HG03432 (cell line): Measurements from ENCODE around the gene FAM83B.
"Not testable (repeated sequence)": the region's sequence is repeated elsewhere in the genome, so short reads cannot be mapped to it uniquely, and the experiment has no call there.

Experiments used
- ATAC-seq: cut with Tn5 transposase; IDR thresholded peaks from one replicate; pipeline ENCODE4 v1.9.1; 2021; ENCODE audit warnings: mild to moderate bottlenecking, moderate library complexity; ENCODE audit not compliant: unreplicated experiment

The FAM83B gene

DNA sequence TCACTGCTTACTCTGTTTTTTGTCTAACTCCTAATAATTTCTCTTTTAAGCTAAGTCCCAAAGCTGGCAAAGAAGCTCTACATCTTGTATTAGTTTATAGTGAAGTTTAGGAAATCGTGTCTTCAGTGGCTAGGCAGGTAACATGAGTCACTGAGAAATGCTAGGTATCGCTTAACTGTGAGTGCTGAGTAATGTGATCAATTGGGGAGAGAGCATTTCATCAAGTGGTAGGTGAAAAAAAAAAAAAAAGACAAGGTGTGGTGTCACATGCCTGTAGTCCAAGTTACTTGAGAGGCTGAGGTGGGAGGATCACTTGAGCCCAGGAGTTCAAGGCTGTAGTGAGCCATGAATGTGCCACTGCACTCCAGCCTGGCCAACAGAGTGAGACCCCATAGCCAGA, 125.3 kb downstream of the FAM83B start:
- no peak for ATAC-seq

GRCh38 chr6:54979161-54979560, 132.6 kb downstream of the FAM83B start:
- ATAC-seq = not testable (repeated sequence)

- no peak for ATAC-seq
Measured at GRCh38 chr6:54980511-54981275, 134.1 kb downstream of the FAM83B start.

DNA sequence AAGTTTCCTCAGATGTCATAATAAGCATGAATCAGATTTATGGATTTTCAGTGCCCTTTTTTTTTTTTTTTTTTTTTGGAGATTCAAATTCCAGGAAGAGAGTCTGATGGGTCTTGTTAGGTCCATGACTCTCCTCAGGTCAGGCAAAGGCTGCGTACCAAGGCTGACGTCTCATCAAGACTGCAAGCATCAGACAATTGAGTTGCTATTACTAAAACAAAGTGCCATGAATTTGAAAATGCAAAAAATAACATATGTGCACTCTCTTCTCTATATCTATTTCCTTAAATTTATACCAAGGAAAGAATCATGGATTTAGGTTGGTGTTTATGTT, 134.7 kb downstream of the FAM83B start:
- no peak for ATAC-seq

DNA sequence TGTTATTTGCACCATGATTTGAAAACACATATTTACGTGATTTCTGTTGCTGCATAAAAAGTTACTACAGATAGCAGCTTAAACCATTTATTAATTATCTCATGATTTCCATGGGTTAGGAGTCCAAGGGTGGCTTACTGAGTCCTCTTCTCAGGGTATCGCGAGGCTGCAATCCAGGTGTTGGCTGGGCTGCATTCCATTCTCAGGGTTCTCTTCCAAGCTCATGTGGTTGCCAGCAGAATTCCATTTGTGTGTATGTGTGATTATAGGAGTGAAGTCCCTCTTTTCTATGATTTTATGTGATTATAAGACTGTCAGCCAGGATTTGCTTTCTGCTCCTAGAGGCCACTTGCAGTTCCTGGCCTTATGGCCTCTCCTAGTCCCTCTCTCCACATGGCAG, 135.1 kb downstream of the FAM83B start:
- no peak for ATAC-seq

DNA sequence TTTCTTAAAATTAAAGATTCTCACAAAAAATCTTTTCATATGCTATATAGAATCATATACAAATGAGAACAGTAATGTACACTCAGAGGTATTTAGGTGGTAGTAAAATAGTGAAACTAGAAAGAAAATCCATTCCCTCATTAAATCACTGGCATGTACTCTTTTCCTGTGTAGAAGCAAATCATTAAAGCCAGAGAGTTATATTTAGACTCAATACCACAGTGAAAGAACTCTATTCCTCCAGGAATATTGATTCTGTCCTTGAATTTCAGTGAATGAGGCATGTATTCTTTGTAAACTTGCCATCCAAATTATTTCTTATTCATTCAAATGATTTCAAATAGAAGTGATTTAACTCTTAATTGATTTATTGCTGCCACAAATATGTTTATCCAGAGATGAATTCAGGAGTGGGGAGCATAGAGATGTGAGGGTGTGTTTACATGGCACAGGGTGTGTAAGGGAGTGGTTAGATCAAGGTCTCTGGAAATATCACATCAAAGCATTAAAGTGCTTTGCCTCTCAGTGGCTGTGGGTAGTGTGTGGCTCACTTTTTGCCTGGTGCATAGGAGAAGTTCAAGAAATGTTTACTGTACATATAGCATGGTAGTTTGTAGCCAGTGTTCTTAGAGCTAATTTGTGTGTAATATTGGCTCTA, 141.2 kb downstream of the FAM83B start:
- ATAC-seq = no peak

- ATAC-seq = no peak
Measured at GRCh38 chr6:54988576-54988975, 142.0 kb downstream of the FAM83B start.

DNA sequence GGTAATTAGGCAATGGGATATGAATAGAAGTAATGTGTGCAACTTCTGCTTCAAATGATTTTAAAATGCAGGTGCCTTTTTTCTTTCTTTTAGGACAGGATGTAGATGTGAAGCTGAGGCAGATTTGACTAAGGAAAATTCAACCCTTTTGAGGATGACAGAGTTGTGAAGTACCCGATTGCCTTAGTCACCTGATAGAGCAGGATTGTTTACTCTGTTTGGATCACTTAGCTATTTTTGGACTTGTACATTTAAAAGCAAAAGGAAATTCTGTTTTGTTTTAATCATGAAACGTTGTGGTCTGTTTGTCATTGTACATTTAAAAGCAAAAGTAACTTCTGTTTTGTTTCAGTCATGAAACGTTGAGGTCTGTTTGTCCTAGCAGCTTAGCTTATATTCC, 143.4 kb downstream of the FAM83B start:
- no peak for ATAC-seq
